ENCODE measurements around the gene GLS. TPM values are rescaled to one million over a fixed set of nuclear protein-coding genes. Genes with fewer than 3 reads are reported as not detected.

Gene GLS
- 185 TPM for polyA plus RNA-seq (2013)

- Histone ChIP-seq H3K27ac (ENCODE audit: insufficient read depth in 1 of 2, low read depth in 1 of 2, low read length in 2 of 2, poor library complexity in 1 of 2, severe bottlenecking in 2 of 2) (peak within 1 kb of the TSS; percentile 83 to 92), H3K36me3 (ENCODE audit: control insufficient read depth in 4 of 4, insufficient read depth in 4 of 4, low read length in 3 of 4) (peaks cover 0 to 4% (median 2%) of the 10 kb centered on the region in 4 experiments), H3K27me3 (replicated peaks in 2 of 5; ENCODE audit: control insufficient read depth in 4 of 5, insufficient read depth in 5 of 5, low read length in 4 of 5) (no peaks in the 10 kb centered on the region), H3K9me3 (ENCODE audit: control extremely low read depth in 1 of 5, control insufficient read depth in 4 of 5, insufficient read depth in 2 of 5, low read depth in 1 of 5, low read length in 4 of 5) (no peaks in the 10 kb centered on the region), H3K4me1 (ENCODE audit: control extremely low read depth in 1 of 4, control insufficient read depth in 4 of 4, insufficient read depth in 4 of 4, low read length in 3 of 4) (peaks cover 25 to 70% (median 46%) of the 10 kb centered on the region in 4 experiments), H3K4me3 (ENCODE audit: control insufficient read depth in 1 of 7, extremely low read depth in 1 of 7, insufficient read depth in 4 of 7, low read depth in 2 of 7, low read length in 6 of 7) (peak within 1 kb of the TSS; percentile 70 to 94 (median 89))
- under 1% methylated on average over 44 of the region's 56 CpGs for WGBS (ENCODE audit: insufficient coverage)
- peak; percentile 97 to 98 (median 98) for DNase-seq
- ChIA-PET CTCF (interaction anchor here (0.9 to 3.8 kb wide), 4 partner anchors 10 to 67 kb away, joined by 4 to 30 read pairs (median 5); no protein-coding TSS in a partner anchor), POLR2A (interaction anchor here (0.6 to 1.7 kb wide), 3 partner anchors 27 to 796 kb away, joined by 3 to 5 read pairs (median 4); no protein-coding TSS in a partner anchor)
Measured at GRCh38 chr2:190880378-190881083, at the start of gene GLS. Gene GLS, plus strand, starts transcription at chr2:190880821. Its CDS starts 264 bp downstream, at chr2:190881085.

- Histone ChIP-seq H3K27ac (ENCODE audit: insufficient read depth in 1 of 2, low read depth in 1 of 2, low read length in 2 of 2, poor library complexity in 1 of 2, severe bottlenecking in 2 of 2) (no peak overlapping the region), H3K9me3 (ENCODE audit: control extremely low read depth in 1 of 5, control insufficient read depth in 4 of 5, insufficient read depth in 2 of 5, low read depth in 1 of 5, low read length in 4 of 5) (no peaks in the 10 kb centered on the region), H3K4me1 (ENCODE audit: control extremely low read depth in 1 of 4, control insufficient read depth in 4 of 4, insufficient read depth in 4 of 4, low read length in 3 of 4) (no peaks in the 10 kb centered on the region), H3K36me3 (ENCODE audit: control insufficient read depth in 4 of 4, insufficient read depth in 4 of 4, low read length in 3 of 4) (no peaks in the 10 kb centered on the region), H3K4me3 (ENCODE audit: control insufficient read depth in 1 of 7, extremely low read depth in 1 of 7, insufficient read depth in 4 of 7, low read depth in 2 of 7, low read length in 6 of 7) (no peak overlapping the region), H3K27me3 (replicated peaks in 2 of 5; ENCODE audit: control insufficient read depth in 4 of 5, insufficient read depth in 5 of 5, low read length in 4 of 5) (no peaks in the 10 kb centered on the region)
- CTCF ChIA-PET = no interaction called here
- 100% methylated on average over 2 of the region's 3 CpGs for WGBS (ENCODE audit: insufficient coverage)
- POLR2A ChIA-PET = no interaction called here
- no peak for DNase-seq
Measured at GRCh38 chr2:190831941-190832340, 48.7 kb upstream of the GLS start.

DNA sequence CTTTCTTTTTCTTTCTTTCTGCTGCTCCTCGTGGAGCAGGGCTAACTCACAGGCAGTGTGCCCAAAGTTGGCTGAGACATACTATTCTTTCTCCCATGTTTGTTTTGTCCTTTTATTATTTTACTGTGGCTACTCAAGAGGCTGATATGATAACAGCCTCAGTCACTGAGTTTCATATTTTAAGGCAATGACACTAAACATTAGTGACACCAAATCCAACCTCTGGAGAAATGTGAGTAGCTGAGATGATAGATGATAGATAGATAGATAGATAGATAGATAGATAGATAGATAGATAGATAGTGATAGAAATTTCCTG is 45.8 kb upstream of the GLS start:
- Histone ChIP-seq H3K36me3 (ENCODE audit: control insufficient read depth in 4 of 4, insufficient read depth in 4 of 4, low read length in 3 of 4) (no peaks in the 10 kb centered on the region), H3K9me3 (ENCODE audit: control extremely low read depth in 1 of 5, control insufficient read depth in 4 of 5, insufficient read depth in 2 of 5, low read depth in 1 of 5, low read length in 4 of 5) (no peaks in the 10 kb centered on the region), H3K27ac (ENCODE audit: insufficient read depth in 1 of 2, low read depth in 1 of 2, low read length in 2 of 2, poor library complexity in 1 of 2, severe bottlenecking in 2 of 2) (no peak overlapping the region), H3K27me3 (replicated peaks in 2 of 5; ENCODE audit: control insufficient read depth in 4 of 5, insufficient read depth in 5 of 5, low read length in 4 of 5) (no peaks in the 10 kb centered on the region), H3K4me1 (ENCODE audit: control extremely low read depth in 1 of 4, control insufficient read depth in 4 of 4, insufficient read depth in 4 of 4, low read length in 3 of 4) (no peaks in the 10 kb centered on the region), H3K4me3 (ENCODE audit: control insufficient read depth in 1 of 7, extremely low read depth in 1 of 7, insufficient read depth in 4 of 7, low read depth in 2 of 7, low read length in 6 of 7) (no peak overlapping the region)
- 88% methylated on average over 1 of the region's 1 CpG for WGBS (ENCODE audit: insufficient coverage)
- CTCF ChIA-PET = interaction anchor here (1.4 kb wide), 1 partner anchor 13 kb away, joined by 5 read pairs; no protein-coding TSS in a partner anchor
- POLR2A ChIA-PET = no interaction called here
- no peak for DNase-seq

DNA sequence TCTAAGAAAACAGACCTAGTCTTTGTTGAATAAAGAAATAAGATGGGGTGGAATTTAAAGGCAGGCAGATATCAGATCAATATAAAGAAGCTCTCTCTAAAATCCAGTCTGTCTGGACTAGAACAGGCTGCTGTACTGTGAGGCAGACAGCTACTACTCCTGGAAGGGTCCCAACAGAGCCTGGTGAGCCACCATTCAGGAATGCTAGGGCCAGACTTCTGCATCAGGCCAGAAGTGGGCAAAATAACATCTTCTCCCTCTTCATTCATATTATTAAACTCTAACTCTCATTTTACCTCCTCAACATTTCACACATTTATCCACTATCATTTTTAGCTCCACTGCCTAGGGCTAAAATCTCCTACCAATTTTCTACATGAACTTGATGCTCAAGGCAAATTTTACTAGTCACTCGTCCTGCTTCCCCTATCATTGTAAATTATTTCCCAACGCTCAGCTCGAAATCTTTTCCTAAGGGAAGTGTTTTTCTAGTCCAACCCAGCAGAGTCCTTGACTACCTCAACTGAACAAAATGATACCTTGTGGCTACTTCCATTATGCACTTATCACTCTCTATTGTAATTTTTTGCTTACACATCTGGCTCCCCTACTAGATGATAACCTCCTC is 45.2 kb upstream of the GLS start:
- 97% methylated on average over 3 of the region's 3 CpGs for WGBS (ENCODE audit: insufficient coverage)
- H3K27ac ChIP-seq (ENCODE audit: insufficient read depth in 1 of 2, low read depth in 1 of 2, low read length in 2 of 2, poor library complexity in 1 of 2, severe bottlenecking in 2 of 2) = no peak overlapping the region
- no peaks in the 10 kb centered on the region for H3K27me3 ChIP-seq (replicated peaks in 2 of 5; ENCODE audit: control insufficient read depth in 4 of 5, insufficient read depth in 5 of 5, low read length in 4 of 5)
- no peaks in the 10 kb centered on the region for H3K9me3 ChIP-seq (ENCODE audit: control extremely low read depth in 1 of 5, control insufficient read depth in 4 of 5, insufficient read depth in 2 of 5, low read depth in 1 of 5, low read length in 4 of 5)
- no peak overlapping the region for H3K4me3 ChIP-seq (ENCODE audit: control insufficient read depth in 1 of 7, extremely low read depth in 1 of 7, insufficient read depth in 4 of 7, low read depth in 2 of 7, low read length in 6 of 7)
- DNase-seq = no peak
- H3K4me1 ChIP-seq (ENCODE audit: control extremely low read depth in 1 of 4, control insufficient read depth in 4 of 4, insufficient read depth in 4 of 4, low read length in 3 of 4) = no peaks in the 10 kb centered on the region
- CTCF ChIA-PET = interaction anchor here (1.3 to 1.4 kb wide), 2 partner anchors 13 to 15 kb away, joined by 5 to 6 read pairs; no protein-coding TSS in a partner anchor
- no peaks in the 10 kb centered on the region for H3K36me3 ChIP-seq (ENCODE audit: control insufficient read depth in 4 of 4, insufficient read depth in 4 of 4, low read length in 3 of 4)
- POLR2A ChIA-PET = no interaction called here

GRCh38 chr2:190836767-190837166 is 43.9 kb upstream of the GLS start:
- Histone ChIP-seq H3K4me1 (ENCODE audit: control extremely low read depth in 1 of 4, control insufficient read depth in 4 of 4, insufficient read depth in 4 of 4, low read length in 3 of 4) (no peaks in the 10 kb centered on the region), H3K9me3 (ENCODE audit: control extremely low read depth in 1 of 5, control insufficient read depth in 4 of 5, insufficient read depth in 2 of 5, low read depth in 1 of 5, low read length in 4 of 5) (no peaks in the 10 kb centered on the region), H3K27me3 (replicated peaks in 2 of 5; ENCODE audit: control insufficient read depth in 4 of 5, insufficient read depth in 5 of 5, low read length in 4 of 5) (no peaks in the 10 kb centered on the region), H3K36me3 (ENCODE audit: control insufficient read depth in 4 of 4, insufficient read depth in 4 of 4, low read length in 3 of 4) (no peaks in the 10 kb centered on the region), H3K27ac (ENCODE audit: insufficient read depth in 1 of 2, low read depth in 1 of 2, low read length in 2 of 2, poor library complexity in 1 of 2, severe bottlenecking in 2 of 2) (no peak overlapping the region), H3K4me3 (ENCODE audit: control insufficient read depth in 1 of 7, extremely low read depth in 1 of 7, insufficient read depth in 4 of 7, low read depth in 2 of 7, low read length in 6 of 7) (no peak overlapping the region)
- DNase-seq = no peak
- CTCF ChIA-PET = no interaction called here
- 92% methylated on average over 2 of the region's 3 CpGs for WGBS (ENCODE audit: insufficient coverage)
- POLR2A ChIA-PET = no interaction called here

GRCh38 chr2:190837420-190837819 is 43.2 kb upstream of the GLS start:
- no peak overlapping the region for H3K27ac ChIP-seq (ENCODE audit: insufficient read depth in 1 of 2, low read depth in 1 of 2, low read length in 2 of 2, poor library complexity in 1 of 2, severe bottlenecking in 2 of 2)
- CTCF ChIA-PET = no interaction called here
- DNase-seq = no peak
- H3K27me3 ChIP-seq (replicated peaks in 2 of 5; ENCODE audit: control insufficient read depth in 4 of 5, insufficient read depth in 5 of 5, low read length in 4 of 5) = no peaks in the 10 kb centered on the region
- no peak overlapping the region for H3K4me3 ChIP-seq (ENCODE audit: control insufficient read depth in 1 of 7, extremely low read depth in 1 of 7, insufficient read depth in 4 of 7, low read depth in 2 of 7, low read length in 6 of 7)
- POLR2A ChIA-PET = no interaction called here
- H3K36me3 ChIP-seq (ENCODE audit: control insufficient read depth in 4 of 4, insufficient read depth in 4 of 4, low read length in 3 of 4) = no peaks in the 10 kb centered on the region
- no peaks in the 10 kb centered on the region for H3K4me1 ChIP-seq (ENCODE audit: control extremely low read depth in 1 of 4, control insufficient read depth in 4 of 4, insufficient read depth in 4 of 4, low read length in 3 of 4)
- no peaks in the 10 kb centered on the region for H3K9me3 ChIP-seq (ENCODE audit: control extremely low read depth in 1 of 5, control insufficient read depth in 4 of 5, insufficient read depth in 2 of 5, low read depth in 1 of 5, low read length in 4 of 5)

DNA sequence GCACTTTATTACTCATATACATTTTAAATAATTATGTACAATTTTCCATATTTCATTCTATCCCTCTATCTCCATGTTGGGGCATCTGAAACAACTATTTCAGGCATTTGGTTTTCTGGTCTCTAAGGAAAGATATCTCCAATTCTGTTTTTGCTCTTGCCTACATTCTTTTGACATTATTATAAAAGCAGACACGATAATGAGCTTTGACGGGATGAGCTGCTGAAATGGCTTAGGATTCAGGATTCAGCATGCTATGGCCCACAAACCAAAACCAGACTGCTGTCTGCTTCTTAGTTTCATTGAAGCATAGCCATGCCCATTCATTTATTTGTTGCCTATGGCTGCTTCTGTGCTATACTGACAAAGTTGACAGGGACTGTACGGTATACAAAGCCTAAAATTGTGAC is 42.7 kb upstream of the GLS start:
- Histone ChIP-seq H3K36me3 (ENCODE audit: control insufficient read depth in 4 of 4, insufficient read depth in 4 of 4, low read length in 3 of 4) (no peaks in the 10 kb centered on the region), H3K9me3 (ENCODE audit: control extremely low read depth in 1 of 5, control insufficient read depth in 4 of 5, insufficient read depth in 2 of 5, low read depth in 1 of 5, low read length in 4 of 5) (no peaks in the 10 kb centered on the region), H3K27ac (ENCODE audit: insufficient read depth in 1 of 2, low read depth in 1 of 2, low read length in 2 of 2, poor library complexity in 1 of 2, severe bottlenecking in 2 of 2) (no peak overlapping the region), H3K27me3 (replicated peaks in 2 of 5; ENCODE audit: control insufficient read depth in 4 of 5, insufficient read depth in 5 of 5, low read length in 4 of 5) (no peaks in the 10 kb centered on the region), H3K4me1 (ENCODE audit: control extremely low read depth in 1 of 4, control insufficient read depth in 4 of 4, insufficient read depth in 4 of 4, low read length in 3 of 4) (no peaks in the 10 kb centered on the region), H3K4me3 (ENCODE audit: control insufficient read depth in 1 of 7, extremely low read depth in 1 of 7, insufficient read depth in 4 of 7, low read depth in 2 of 7, low read length in 6 of 7) (no peak overlapping the region)
- 98% methylated on average over 3 of the region's 3 CpGs for WGBS (ENCODE audit: insufficient coverage)
- DNase-seq = no peak
- ChIA-PET POLR2A (no interaction called here), CTCF (interaction anchor here (0.9 to 2.2 kb wide), 2 partner anchors 12 to 29 kb away, joined by 3 to 11 read pairs; no protein-coding TSS in a partner anchor)
